ENCODE measurements around the gene TBC1D7.
"Not testable (repeated sequence)": the region's sequence is repeated elsewhere in the genome, so short reads cannot be mapped to it uniquely, and the experiment has no call there.

TBC1D7 gene

DNA sequence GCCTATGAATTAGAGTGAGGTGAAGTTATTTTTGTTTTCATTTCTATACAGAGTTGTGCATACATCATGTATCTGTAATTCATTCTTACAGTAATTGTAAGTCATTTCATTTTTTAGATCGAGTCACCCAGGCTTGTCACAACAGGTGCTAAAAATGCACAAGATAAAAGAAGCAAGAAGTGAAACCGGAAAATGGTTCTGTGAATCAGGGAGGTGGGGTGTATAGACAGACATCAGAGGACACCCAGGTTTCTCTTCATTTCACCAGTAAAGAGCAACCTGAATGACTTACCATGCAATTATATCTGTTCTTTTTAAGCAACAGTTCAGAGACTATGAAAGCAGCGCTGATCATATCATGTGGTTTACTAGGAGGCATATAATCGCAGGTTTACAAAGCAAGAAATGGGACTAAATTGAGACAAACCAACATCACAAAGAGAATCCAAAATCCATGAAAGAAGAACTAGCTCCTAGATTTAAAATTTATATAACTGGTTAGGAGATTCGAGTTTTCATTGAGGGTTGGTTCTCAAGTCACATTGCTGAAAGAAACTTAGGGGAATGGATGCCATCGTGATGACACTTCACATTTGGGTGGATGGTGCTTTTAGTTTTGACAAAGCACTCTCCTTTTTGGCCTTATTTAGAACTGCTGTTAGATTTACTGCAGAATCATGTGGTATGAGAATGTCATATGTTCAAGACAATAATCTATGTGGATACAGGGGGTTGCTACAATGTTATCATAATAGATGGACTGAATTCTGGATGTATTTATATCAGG is 27.9 kb upstream of the TBC1D7 start:
- DNase-seq = peak; percentile 75

GRCh38 chr6:13355043-13355945 is 27.0 kb upstream of the TBC1D7 start:
- DNase-seq = peak; percentile 45

DNA sequence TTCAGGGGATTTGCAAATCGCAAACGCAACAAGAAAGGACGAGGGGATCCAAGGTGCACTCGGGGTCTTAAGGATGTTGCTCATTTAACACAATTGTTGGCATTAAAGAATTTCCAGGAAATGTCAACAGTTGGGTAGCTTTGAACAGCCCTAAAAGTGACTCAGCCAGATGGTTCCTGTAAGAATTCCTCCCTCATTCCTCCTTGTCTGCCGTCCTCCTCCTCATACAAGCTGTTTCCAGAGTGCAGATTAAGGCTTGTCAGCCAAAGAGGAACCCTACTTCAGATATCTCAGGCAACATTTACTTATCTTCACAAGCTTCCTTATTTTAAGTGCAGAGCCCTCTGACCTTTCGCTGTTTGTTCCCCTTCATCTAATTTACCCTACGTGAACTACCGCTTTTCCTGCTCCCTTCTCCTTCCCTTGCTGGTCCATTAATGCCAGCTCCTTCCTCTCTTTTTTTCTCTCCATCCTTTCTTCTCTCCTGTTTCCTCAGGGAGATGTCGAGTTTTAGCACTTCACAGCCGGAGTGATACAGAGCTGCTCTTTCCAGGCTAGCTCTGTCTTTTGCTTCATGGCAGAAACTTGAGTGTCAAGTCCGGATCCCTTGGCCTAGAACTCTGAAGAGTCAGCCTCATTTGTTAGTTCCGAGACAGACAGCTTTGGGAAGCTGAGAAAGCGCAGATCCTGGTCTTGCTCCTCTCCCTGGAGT is 26.1 kb upstream of the TBC1D7 start:
- DNase-seq = no peak

DNA sequence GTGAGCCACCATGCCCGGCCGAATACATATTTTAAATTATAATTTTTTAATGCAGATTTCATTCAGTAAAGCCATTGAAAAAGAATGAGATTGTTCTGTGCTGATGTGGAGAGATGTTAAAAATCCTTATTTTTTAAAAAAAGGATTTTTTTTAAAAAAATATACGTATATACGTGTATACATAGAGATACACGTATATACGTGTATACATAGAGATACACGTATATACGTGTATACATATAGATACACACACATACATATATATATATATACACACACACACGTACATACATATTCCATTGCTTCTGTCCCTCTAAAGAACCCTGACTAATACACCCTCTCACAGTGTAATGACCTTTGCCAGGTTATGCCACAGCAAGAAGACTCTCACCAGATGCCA is 23.8 kb upstream of the TBC1D7 start:
- DNase-seq = no peak

- no peak for DNase-seq
These were observed 22.9 kb upstream of the TBC1D7 start for GRCh38 chr6:13351271-13351670.

- no peak for DNase-seq
These were observed 21.6 kb upstream of the TBC1D7 start for GRCh38 chr6:13349811-13350506.

- no peak for DNase-seq
These were observed 20.2 kb upstream of the TBC1D7 start for GRCh38 chr6:13348334-13349113.

GRCh38 chr6:13346245-13346644 is 17.9 kb upstream of the TBC1D7 start:
- no peak for DNase-seq

- DNase-seq = no peak
These were observed 14.2 kb upstream of the TBC1D7 start for GRCh38 chr6:13342414-13343019.

DNA sequence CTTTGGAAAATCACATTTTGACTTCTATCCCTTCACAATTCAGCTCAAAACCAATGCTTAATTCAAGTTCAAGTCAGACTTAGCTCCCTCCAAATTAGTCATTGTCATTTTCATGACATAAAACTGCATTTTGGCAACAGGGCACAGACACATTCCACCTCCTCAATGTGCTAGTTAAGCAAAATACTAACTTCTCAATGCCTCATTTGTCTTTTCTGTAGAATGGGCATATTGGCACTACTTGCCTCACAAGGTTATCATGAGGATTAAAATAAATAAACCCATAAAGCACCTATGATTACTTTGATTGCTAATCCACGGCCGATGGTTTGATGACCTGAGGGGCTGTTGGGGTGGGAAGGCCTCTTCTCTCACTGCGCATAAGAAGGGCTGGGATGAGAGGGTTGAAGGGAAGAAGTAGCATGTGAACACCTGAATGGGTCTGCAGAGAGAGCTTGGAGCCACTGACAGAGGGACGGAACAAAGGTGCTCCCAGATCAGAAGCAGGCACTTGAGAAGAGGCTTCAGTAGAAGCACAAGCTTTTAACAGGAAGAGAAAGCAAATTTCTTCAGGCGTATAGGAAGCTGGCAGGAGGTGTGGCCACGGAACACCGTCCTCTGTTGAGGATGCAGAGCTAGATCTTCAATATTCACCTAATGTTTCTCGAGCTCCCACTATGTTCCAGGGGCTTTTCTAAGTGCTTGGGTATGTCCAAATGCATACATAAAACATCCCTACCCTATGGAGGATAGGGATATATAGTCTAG is 11.7 kb upstream of the TBC1D7 start:
- DNase-seq = no peak

GRCh38 chr6:13338038-13338437 is 9.7 kb upstream of the TBC1D7 start:
- no peak for DNase-seq

DNA sequence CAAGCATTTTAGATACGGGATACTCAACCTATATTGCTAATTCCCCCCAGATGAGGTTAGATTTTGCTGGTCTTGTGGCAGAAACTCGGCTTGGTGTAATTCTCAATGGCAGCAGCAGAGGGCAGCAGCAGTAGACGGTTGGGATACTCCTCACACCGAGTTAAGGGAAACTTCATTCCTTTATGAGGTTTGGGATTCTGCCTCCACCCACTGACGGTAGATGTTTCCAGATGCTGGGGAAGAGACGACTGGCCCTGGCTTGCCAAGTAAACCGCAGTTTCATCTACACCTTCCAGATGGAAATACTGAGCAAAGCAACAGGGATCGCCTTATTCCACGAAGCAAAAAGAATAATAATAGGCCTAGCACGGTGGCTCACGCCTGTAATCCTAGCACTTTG is 8.2 kb upstream of the TBC1D7 start:
- peak; percentile 55 for DNase-seq

DNA sequence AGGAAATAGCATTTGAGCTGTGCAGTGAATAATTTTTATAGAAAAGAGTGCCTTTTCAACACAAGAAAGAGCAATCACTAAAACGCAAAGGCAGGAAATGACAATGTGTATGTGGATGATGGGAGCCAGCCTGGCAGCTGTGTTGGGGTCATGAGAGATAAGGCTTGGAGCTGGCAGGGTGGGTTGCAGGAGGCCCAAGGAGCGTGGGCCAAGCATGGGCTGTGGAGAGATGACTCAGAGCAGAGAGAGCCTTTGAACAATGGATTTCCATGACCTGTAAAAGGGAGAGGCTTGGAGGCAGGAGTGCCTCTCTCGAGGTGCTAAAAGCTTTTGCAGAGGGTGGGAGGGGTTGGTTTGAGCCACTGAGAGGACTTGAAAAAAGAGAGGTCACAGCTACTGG is 6.6 kb upstream of the TBC1D7 start:
- DNase-seq = no peak

GRCh38 chr6:13332349-13332706 is 4.0 kb upstream of the TBC1D7 start:
- DNase-seq = no peak

GRCh38 chr6:13331516-13332348 is 3.4 kb upstream of the TBC1D7 start:
- DNase-seq = peak; percentile 57

DNA sequence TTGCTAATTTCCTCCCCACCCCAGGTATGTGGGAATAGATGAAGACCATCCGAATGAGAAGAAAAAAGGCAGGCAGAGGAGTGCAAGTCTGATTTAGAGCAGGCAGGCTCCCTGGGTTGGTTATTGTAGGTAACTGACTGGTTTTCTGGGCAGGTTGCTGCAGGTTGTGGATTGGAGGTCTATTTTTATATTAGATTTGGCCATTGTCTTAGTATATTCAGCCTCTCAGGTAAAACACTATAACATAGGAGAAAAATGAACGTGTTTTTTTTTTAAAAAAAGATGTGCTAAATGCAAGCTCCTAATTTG is 492 bp upstream of the TBC1D7 start:
- no peak for DNase-seq

- peak; percentile 30 for DNase-seq
These were observed 654 bp downstream of the TBC1D7 start for GRCh38 chr6:13327691-13328075.

DNA sequence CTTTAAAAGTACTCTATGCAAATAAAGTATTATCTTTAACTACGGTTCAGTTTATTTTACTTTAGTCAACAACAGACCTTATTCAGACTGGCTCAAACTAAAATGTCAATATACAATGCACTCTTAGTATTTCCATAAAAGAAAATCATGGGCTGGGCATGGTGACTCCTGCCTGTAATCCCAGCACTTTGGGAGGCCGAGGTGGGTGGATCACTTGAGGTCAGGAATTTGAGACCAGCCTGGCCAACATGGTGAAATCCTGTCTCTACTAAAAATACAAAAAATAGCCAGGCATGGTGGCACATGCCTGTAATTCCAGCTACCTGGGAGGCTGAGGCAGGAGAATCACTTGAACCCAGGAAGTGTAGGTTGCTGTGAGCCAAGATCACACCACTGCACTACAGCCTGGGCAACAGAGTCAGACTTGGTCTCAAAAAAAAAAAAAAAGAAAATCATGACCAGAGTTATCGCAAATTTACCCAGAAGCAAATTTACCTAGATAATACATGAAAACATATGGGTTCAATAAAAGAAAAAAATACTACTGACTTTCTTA is 2.2 kb downstream of the TBC1D7 start:
- not testable (repeated sequence) for DNase-seq

GRCh38 chr6:13319891-13320564 is 8.3 kb downstream of the TBC1D7 start:
- no peak for DNase-seq
